ENCODE measurements around the gene MYO15A. TPM values are rescaled to one million over a fixed set of nuclear protein-coding genes. Genes with fewer than 3 reads are reported as not detected.

Gene MYO15A
- total RNA-seq, 4 donors from 2014 or later: 1.1 to 4.2 (median 1.2) TPM

DNA sequence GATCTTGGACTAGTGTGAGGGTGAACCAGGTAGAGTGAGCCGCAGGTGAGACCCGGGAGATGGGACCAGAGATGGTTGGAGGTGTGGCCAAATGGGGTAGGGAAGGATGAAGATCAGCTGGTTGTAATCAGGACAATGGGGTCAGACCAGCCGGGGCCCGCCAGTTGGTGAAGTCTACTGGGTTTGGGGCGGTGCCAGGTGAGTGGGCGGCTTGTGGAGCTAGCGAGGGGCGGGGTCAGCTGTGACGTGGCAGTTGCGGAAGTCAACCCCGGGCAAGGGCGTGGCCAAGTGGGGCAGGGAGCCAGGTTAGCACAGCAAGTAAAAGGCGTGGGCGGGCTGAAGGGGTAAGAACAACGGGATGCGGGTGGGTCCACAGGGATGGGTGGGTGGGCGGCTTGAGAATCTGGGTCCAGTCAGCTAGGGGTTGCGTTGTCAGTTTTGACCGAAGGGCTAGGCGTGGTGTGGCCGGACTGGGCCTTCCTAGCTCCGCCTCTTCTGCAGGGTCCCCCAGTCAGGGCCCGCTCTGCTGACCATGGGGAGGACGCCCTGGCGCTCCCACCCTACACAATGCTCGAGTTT lies 49.6 kb downstream of the MYO15A start:
- 5% methylated on average over 21 of the region's 26 CpGs; no CpG with 5 or more reads in 1 of the 2 donors for WGBS, 2 donors (ENCODE audit: low coverage in 1 of 2)
- intact Hi-C loops (cut with DNase I; ENCODE audit: low total_unique reads): no loop called here

DNA sequence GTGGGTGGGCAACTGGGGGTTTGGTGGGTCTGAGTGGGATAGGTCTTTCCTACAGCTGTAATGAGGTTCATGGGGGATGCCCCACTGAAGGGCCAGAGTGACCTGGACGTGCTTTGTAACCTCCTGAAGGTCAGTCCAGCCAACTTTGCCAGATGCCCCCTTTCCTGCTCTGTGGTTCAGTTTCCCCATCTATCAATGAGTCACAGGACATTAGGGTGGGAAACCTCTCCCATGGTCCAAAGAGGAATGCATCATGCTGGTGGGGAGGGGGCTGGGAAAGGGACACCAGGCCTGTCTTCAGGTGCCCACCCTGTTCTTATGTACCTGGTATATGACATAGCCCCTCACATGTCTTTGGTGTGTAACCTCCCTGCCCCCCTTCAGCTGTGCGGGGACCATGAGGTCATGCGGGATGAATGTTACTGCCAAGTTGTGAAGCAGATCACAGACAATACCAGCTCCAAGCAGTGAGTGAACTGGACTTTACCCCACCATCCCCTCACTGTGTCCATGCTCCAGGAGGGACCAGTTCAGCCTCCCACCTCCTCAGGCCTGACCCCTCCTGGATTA lies 51.1 kb downstream of the MYO15A start:
- no peaks in the 10 kb centered on the region for H3K36me3 ChIP-seq
- WGBS, 2 donors (ENCODE audit: low coverage in 1 of 2): 84% methylated on average over 3 of the region's 3 CpGs; no CpG with 5 or more reads in 1 of the 2 donors
- intact Hi-C loops (cut with DNase I; ENCODE audit: low total_unique reads): no loop called here

More for the DNA sequence above, 49.6 kb downstream of the MYO15A start:
- TF ChIP-seq EP300 (IDR thresholded peaks at IDR 0.05; ENCODE audit: low read depth): no peak
- TF ChIP-seq POLR2AphosphoS5 (IDR thresholded peaks at IDR 0.05): peak in 2 of 3 donors; percentile 26 to 45
- TF ChIP-seq, protein P1, sequence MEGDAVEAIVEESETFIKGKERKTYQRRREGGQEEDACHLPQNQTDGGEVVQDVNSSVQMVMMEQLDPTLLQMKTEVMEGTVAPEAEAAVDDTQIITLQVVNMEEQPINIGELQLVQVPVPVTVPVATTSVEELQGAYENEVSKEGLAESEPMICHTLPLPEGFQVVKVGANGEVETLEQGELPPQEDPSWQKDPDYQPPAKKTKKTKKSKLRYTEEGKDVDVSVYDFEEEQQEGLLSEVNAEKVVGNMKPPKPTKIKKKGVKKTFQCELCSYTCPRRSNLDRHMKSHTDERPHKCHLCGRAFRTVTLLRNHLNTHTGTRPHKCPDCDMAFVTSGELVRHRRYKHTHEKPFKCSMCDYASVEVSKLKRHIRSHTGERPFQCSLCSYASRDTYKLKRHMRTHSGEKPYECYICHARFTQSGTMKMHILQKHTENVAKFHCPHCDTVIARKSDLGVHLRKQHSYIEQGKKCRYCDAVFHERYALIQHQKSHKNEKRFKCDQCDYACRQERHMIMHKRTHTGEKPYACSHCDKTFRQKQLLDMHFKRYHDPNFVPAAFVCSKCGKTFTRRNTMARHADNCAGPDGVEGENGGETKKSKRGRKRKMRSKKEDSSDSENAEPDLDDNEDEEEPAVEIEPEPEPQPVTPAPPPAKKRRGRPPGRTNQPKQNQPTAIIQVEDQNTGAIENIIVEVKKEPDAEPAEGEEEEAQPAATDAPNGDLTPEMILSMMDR (IDR thresholded peaks at IDR 0.05): no peak
- TF ChIP-seq POLR2A (IDR thresholded peaks at IDR 0.05): no peak
- H3K27me3 ChIP-seq: no peaks in the 10 kb centered on the region
- H3K9me3 ChIP-seq: no peaks in the 10 kb centered on the region
- H3K4me1 ChIP-seq: peaks cover 7 to 9% (median 9%) of the 10 kb centered on the region in 4 donors
- in situ Hi-C loops (cut with MboI; ENCODE audit: low pct_ligation_motif_present in 1 of 4, low pct_unique_long_range_greater_than_20kb in 1 of 4, low sequenced_read_pairs in 3 of 4): no loop called here
- DNase-seq: peak; percentile 98
- no peaks in the 10 kb centered on the region for H3K36me3 ChIP-seq
- peak overlapping the region; percentile 39 to 66 (median 58) for H3K27ac ChIP-seq
- H3K4me3 ChIP-seq: peak overlapping the region; percentile 31 to 50 (median 38)

DNA sequence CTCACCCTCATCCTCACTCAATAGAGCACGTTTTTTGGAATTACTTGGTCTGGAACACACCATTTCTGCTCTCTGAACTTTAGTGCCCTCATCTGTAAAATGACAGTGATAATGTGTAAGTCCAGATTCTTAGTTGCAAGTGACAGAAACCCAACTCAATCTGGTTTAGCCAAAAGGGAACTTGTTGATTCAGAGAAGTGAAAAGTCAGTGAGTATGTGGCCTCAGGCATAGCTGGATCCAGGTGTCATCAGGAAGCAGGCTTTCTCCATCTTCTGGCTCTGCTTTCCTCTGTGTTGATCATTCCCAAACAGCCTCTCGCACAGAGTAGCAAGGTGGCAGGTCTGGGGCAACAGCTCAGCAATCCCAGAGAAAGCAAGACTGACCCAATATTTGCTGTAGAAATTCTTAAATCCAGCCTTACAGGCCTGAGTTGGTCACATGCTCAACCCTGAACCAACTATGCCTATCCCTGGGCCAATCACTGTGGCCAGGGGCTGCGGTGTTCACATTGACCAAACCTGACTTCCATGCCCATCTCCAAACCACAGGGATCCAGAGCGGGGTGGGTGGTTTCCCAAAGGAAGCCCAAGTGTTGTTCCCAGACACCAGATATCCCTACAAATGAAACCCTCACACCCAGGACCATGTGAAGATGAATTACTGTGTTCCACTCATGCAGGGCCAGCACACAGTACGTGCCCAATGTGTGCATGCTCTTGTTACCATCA lies 51.7 kb downstream of the MYO15A start:
- Histone ChIP-seq H3K36me3 (no peaks in the 10 kb centered on the region), H3K4me1 (peaks cover 5 to 6% (median 5%) of the 10 kb centered on the region in 4 donors), H3K27me3 (no peaks in the 10 kb centered on the region), H3K27ac (no peak overlapping the region), H3K4me3 (no peak overlapping the region), H3K9me3 (no peaks in the 10 kb centered on the region)
- WGBS, 2 donors (ENCODE audit: low coverage in 1 of 2): 64 to 83% methylated on average over 2 to 5 of the region's 5 CpGs
- intact Hi-C loops (cut with DNase I; ENCODE audit: low total_unique reads) (no loop called here), in situ Hi-C loops (cut with MboI; ENCODE audit: low pct_ligation_motif_present in 1 of 4, low pct_unique_long_range_greater_than_20kb in 1 of 4, low sequenced_read_pairs in 3 of 4) (no loop called here)
- TF ChIP-seq, protein P1 (IDR thresholded peaks at IDR 0.05): no peak
- TF ChIP-seq POLR2A (IDR thresholded peaks at IDR 0.05) (no peak), EP300 (IDR thresholded peaks at IDR 0.05; ENCODE audit: low read depth) (no peak), POLR2AphosphoS5 (IDR thresholded peaks at IDR 0.05) (no peak)
- no peak for DNase-seq

More for the DNA sequence above, 51.1 kb downstream of the MYO15A start:
- no peak overlapping the region for H3K27ac ChIP-seq
- no peak for DNase-seq
- H3K4me1 ChIP-seq: peaks cover 5 to 6% (median 5%) of the 10 kb centered on the region in 4 donors
- no peaks in the 10 kb centered on the region for H3K9me3 ChIP-seq
- H3K4me3 ChIP-seq: no peak overlapping the region
- TF ChIP-seq, protein P1 (IDR thresholded peaks at IDR 0.05): no peak
- TF ChIP-seq EP300 (IDR thresholded peaks at IDR 0.05; ENCODE audit: low read depth): no peak
- TF ChIP-seq POLR2A (IDR thresholded peaks at IDR 0.05): no peak
- no peak for TF ChIP-seq POLR2AphosphoS5 (IDR thresholded peaks at IDR 0.05)
- no peaks in the 10 kb centered on the region for H3K27me3 ChIP-seq
- in situ Hi-C loops (cut with MboI; ENCODE audit: low pct_ligation_motif_present in 1 of 4, low pct_unique_long_range_greater_than_20kb in 1 of 4, low sequenced_read_pairs in 3 of 4): no loop called here
